Measurements from ENCODE around the gene ADAMTS18.

The ADAMTS18 gene

DNA sequence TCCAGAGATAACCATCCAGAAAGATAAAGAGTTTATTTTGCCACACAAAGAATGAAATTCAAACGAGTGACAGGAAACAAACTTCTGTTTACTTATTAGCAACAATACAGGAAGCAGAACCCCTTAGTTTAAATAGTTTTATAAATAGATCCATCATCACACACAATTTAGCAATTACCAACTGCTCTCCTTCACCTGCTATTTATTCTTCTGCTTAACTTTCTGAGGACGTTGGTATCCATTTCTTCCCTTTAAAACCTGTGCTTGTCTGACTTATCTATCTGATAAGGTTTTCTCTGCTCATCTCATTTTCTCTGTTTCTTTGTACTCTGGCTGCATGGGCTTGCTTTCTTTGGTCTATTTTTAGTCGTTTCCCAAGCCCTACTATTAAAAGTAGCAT lies 4.3 kb upstream of the ADAMTS18 start:
- DNase-seq (ENCODE audit: low read depth in 4 of 4, low spot score in 1 of 4): no peak

DNA sequence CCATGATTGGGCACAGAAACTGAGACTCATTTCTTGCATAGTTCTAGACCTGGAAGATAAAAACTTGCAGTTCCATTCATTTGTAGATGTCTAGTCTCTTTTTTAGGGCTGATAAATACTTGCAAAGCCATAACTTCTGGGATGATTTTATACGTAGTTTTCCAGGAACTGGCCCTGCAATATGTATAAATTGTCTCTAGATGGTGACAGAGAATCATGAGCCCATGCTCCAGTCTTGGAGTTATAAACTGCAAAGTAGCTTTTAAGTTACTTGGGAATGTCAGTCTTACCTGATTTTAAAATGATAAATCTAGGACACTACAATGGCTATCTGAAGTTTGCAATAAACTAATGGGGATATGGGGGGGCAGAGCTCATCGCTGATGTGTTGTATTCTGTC lies 3.0 kb upstream of the ADAMTS18 start:
- no peak for DNase-seq (ENCODE audit: low read depth in 4 of 4, low spot score in 1 of 4)

DNA sequence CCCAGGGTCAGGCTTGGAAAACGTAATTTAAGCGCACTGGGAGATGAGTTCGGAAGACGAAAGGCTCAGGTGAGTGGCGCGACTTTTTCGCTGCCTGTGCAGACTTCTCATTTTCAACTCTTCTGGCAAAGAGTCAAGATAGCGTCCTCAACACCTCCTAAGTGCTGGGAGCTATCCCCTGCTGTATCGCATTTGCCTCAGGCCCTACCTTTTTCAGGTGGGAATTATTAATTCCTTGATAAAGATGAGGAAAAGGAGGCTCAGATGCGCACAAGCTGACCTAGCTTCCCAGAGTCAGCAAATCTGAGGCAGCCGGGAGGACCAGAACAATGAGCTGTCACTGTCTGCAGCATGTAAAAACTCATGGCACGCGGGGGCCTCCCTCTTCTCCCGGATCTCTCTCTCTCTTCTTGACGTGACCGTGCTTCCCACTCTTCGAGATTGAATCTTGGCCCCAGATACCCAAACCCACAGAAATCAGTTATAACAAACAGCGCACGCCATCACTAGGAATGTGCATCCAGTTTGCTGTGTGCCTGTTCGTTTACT lies 512 bp upstream of the ADAMTS18 start:
- no peak for DNase-seq (ENCODE audit: low read depth in 4 of 4, low spot score in 1 of 4)

GRCh38 chr16:77434022-77434529 lies 758 bp downstream of the ADAMTS18 start:
- DNase-seq (ENCODE audit: low read depth in 4 of 4, low spot score in 1 of 4): no peak

DNA sequence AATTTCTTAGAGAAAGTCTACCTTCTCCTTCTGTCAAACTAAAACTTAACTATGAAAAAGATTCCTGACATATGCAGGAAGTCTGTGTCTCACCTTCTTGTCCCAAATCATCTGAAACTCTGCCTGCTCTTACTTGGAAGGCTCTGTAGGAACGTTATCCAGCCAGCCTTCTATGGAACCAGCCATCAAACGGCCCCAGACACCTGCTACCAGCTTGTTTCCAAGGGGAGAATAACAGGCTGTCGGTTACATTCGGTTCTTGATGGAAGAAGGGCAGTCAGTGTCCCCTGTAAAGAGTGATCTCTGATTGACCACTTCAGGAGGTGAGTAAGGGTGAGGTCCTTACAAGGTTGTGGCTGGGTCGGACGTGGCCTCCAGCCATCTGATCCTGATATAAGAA lies 1.7 kb downstream of the ADAMTS18 start:
- no peak for DNase-seq (ENCODE audit: low read depth in 4 of 4, low spot score in 1 of 4)

- no peak for DNase-seq (ENCODE audit: low read depth in 4 of 4, low spot score in 1 of 4)
Observed at GRCh38 chr16:77432264-77432663, 2.6 kb downstream of the ADAMTS18 start.

DNA sequence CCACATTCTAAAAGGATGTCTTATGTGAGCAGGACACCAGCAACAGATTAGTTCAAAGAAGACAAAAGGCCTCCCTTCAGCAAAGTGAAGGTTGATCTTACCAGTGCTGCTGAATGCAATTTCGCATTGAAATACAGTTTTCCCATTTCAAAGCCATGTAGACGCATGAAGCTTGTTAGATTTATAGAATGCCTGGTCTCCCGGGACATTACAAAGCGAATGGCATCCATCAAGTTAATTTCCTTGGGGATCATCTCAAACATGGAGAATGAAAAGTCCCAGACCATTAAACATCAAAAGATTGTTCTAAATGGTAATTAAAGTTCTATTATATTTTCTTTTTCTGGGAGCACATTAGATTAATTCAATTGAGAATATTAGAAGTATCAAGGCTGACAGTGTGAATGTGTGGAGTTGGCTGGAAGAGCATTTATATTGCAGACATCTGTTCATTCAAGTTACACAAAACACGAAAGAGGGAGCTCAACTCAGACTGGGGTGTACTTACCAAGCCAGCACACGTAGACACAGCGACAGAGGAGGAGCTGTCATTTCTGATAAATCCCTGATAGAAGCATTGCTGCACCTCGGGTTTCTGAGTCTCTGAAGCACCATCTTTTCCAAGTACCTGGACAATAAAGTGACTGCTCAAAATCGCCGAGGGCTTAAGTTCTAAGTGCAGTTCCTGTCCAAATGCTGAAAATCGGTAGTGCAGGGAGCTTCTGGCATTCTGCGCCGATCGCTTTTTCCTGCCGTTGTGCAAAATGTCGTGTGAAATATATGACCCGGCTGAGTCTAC lies 3.8 kb downstream of the ADAMTS18 start:
- no peak for DNase-seq (ENCODE audit: low read depth in 4 of 4, low spot score in 1 of 4)

DNA sequence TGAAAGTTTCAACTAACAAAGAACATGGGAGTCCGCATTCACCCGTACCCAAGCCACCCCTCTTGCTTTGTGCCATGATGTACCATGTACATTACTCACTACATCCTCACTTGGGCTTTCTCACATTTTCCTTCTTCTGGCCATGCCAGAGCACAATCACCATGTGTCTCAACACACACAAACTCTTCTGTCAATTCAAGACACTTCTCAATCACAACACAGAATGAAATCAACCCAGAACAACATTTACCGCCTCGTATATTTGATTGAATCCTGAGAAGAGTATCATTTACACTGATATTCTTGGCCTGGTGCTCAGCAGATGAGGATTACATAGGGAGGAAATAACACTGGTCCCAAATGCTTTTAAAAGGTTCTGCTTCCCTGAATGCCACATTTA lies 4.5 kb downstream of the ADAMTS18 start:
- no peak for DNase-seq (ENCODE audit: low read depth in 4 of 4, low spot score in 1 of 4)

GRCh38 chr16:77424871-77425604 lies 9.8 kb downstream of the ADAMTS18 start:
- no peak for DNase-seq (ENCODE audit: low read depth in 4 of 4, low spot score in 1 of 4)

DNA sequence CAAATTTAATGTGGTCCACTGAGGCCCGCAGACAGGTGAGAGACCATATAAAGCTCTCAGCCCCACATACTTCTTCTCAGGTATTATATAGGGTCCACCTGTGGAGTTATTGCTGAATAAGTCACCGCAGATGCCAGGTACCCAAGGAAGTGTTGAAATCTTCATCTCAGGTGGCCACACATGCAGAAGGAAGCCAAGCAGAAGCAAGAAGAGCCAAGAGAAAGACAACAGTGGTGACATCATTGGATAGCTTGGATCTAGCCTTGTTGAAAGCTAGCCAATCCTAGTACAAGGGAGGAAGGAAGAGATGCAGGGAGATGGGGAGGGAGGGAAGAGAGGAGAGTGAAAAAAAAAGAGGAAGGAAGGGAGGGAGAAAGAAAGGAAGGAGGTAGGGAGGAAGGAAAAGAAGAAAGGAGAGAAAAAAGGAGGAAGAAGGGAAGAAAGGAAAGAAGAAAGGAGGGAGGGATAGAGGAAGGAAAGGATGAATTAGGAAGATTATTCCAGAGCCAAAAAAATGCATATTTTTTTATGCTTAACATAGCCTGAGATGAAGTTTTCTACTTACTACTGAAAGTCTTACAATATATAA lies 12.5 kb downstream of the ADAMTS18 start:
- DNase-seq (ENCODE audit: low read depth in 4 of 4, low spot score in 1 of 4): no peak

DNA sequence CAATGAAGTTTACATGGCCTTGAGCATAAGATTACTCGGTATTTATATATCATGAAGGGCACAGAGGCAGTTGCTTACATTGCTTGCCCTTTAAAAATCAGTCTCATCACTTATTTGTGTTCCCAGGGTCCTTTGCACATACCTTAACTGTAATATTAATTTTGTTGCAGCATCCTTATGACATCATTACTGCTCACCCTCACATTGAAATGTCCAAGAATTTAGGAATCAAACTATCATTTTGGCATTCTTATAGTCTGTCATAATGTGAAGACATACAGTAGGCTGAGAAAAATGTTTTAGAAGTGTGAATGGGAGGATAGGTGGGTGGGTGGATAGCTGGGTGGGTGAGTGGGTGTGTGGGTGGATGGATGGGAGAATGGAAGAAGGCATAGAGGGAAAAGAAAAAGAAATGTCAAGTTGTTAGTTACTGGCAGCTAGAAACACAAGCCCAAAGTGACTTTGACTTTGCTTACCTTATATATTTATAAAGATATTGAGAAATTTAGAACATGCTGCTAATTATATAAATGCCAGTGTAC lies 17.8 kb downstream of the ADAMTS18 start:
- DNase-seq (ENCODE audit: low read depth in 4 of 4, low spot score in 1 of 4): no peak

DNA sequence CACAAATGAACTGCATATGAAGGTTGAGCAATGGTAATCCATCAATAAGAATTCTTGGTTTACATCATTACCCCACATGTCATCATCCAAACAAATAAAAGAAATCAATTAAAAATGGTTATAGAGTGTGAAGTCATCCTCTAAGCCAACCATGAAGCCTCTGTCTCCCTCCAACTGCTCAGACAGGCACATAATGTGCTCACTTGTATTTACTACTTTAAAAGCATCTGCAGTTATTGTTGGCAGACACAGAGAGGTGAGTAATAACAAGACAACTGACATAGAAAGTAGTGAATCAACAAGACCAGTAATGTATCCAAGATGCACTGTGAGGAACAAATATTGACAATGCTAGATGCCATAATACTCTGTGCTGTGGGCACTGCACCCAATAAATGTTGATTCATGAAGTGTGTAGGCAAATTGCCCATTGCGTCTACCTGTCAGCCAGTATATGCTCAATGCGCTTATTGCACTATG lies 20.0 kb downstream of the ADAMTS18 start:
- no peak for DNase-seq (ENCODE audit: low read depth in 4 of 4, low spot score in 1 of 4)

GRCh38 chr16:77410449-77410848 lies 24.4 kb downstream of the ADAMTS18 start:
- no peak for DNase-seq (ENCODE audit: low read depth in 4 of 4, low spot score in 1 of 4)

DNA sequence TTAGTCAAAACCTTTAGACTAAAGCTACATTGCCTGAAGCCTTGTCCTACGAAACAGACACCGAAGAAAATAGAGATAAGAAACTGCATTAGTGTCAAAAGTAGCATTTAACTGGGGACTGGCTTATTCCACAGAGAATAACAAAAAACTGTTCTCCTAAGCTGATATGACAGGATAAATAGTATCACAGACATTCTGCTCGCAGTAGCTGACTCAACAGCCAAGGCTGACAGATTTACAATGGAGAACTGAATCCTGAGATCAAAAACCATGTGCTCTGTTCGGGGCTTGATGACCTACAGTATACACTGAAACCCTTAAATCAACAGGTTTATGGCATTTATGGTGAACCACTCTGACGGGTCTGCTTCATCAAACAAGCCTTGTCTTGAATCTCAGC lies 25.5 kb downstream of the ADAMTS18 start:
- no peak for DNase-seq (ENCODE audit: low read depth in 4 of 4, low spot score in 1 of 4)

DNA sequence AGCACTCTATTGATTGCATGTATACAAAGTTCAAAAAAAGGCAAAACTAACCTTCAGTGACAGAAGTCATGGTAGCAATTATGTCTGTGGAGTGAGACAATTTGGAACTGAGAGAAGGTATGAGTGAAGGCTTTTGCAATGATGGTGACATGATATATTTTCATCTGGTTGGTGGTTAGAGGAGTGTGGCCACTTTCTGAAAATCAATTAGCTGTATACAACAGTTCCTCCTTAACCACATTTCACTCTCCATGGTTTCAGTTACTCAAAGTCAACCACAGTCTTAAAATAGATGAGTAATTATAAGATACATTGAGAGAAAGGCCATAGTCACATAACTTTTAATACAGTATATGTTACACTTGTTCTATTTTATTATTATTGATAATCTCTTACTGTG lies 26.2 kb downstream of the ADAMTS18 start:
- DNase-seq (ENCODE audit: low read depth in 4 of 4, low spot score in 1 of 4): no peak

DNA sequence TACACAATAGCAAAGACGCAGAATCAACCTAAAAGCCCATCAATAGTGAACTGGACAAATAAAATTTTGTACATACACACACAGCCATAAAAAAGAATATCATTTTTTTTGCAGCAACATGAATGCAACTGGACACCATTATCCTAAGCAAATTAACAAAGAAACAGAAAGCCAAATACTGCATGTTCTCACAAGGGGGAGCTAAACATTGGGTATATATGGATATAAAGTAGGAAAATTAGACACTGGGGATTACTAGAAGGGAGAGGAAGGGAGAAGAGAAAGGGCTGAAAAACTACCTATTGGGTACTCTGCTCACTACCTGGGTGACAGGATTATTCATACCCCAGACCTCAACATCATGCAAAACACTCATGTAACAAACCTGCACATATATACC lies 28.2 kb downstream of the ADAMTS18 start:
- DNase-seq (ENCODE audit: low read depth in 4 of 4, low spot score in 1 of 4): no peak

GRCh38 chr16:77404775-77405174 lies 30.1 kb downstream of the ADAMTS18 start:
- DNase-seq (ENCODE audit: low read depth in 4 of 4, low spot score in 1 of 4): no peak

- no peak for DNase-seq (ENCODE audit: low read depth in 4 of 4, low spot score in 1 of 4)
Observed at GRCh38 chr16:77403732-77404131, 31.1 kb downstream of the ADAMTS18 start.

DNA sequence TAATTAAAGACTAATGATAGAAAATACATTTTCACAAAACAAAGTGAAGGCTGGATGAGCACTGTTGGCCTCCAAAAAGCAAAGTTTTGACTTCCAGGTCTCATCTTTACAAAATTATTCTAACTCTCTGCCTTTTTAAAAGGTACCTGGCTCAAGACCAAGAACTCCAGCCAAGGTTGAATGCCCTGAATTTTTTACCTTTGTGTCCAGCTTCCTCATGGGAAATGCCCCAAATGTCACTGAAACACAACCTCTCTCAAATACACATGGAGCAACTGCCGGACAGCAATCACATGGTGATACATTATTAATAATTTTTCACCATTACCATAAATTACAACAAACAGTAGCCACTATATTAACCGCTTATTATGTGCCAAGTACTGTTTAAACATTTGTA lies 32.2 kb downstream of the ADAMTS18 start:
- no peak for DNase-seq (ENCODE audit: low read depth in 4 of 4, low spot score in 1 of 4)

- no peak for DNase-seq (ENCODE audit: low read depth in 4 of 4, low spot score in 1 of 4)
Observed at GRCh38 chr16:77402118-77402517, 32.7 kb downstream of the ADAMTS18 start.

DNA sequence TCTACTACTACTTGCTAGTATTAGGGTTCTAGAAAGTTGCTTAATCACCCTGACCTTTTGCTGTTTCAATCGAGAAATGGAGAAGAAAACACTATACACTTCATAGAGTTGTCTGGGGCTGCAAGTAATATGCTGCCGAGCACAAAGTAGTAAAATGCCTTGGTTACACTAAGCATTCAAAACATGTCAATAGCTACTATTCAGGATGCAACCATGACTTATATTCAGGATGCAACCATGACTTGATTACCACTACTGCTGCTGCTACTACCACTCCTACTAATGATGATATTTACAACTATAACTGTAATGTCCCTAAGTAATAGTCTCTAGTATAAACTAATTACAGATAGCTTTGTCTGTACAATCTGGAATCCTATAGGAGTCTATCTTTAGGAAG lies 35.3 kb downstream of the ADAMTS18 start:
- DNase-seq (ENCODE audit: low read depth in 4 of 4, low spot score in 1 of 4): no peak

Measured in stimulated activated CD4-positive, alpha-beta T cell treated with anti-CD3 and anti-CD28 coated beads, Interleukin-1b, Interleukin-23, amount 100 ng/mL, for 24 hours (primary cell).